Bronchial smooth muscle cell (primary cell): ENCODE measurements around the gene SLC38A7. TPM values are rescaled to one million over a fixed set of nuclear protein-coding genes. Genes with fewer than 3 reads are reported as not detected.

Experiments used
- total RNA-seq: library from RNA; depleted of rRNA; stranded (reverse); fragments of >200 nt; gene quantifications from 2 replicates; pipeline ENCODE4 v1.2.1, GENCODE V29; 2014

Gene SLC38A7, protein sequence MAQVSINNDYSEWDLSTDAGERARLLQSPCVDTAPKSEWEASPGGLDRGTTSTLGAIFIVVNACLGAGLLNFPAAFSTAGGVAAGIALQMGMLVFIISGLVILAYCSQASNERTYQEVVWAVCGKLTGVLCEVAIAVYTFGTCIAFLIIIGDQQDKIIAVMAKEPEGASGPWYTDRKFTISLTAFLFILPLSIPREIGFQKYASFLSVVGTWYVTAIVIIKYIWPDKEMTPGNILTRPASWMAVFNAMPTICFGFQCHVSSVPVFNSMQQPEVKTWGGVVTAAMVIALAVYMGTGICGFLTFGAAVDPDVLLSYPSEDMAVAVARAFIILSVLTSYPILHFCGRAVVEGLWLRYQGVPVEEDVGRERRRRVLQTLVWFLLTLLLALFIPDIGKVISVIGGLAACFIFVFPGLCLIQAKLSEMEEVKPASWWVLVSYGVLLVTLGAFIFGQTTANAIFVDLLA
- total RNA-seq = 27.6 and 32.2 TPM in 2 replicates

DNA sequence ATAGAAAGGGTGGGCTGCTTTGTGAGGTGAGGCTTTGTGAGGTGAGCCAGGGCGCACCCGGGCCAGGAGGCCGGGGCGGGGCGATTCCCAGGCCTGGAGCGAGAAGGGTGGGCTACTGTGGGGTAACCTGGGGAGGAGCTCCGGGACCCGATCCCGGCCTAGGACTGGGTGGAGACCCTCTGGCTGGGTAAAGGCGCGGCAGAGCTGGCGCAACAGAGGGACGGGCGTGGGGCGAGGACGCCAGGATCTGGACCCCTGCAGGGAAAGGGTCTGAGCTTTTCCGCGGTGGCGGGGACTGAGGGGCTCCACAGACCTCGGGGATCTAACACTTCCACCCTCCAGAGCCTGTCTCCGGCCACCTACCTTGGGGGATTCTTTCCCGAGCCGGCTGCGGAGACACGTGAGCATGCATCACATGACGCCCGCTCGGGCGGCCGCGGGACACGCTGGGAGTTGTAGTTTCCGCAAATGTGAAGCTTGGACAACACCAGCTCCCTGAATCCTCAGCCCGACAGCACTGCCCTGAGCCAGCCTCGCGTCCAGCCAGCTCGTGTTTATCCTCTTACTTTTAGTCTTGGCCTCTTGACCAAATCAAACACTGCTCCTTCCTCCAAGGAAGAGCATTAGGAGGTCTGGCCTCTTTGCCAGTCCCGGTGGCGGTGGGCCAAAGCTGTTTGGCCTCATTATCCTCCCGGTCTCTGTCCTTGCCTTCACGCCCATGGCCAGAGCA is at the start of gene SLC38A7:
Gene SLC38A7 (minus strand): TSS at position 417 of the 730 bp plus-strand sequence. CDS start 4,644 bp downstream, outside the sequence.

DNA sequence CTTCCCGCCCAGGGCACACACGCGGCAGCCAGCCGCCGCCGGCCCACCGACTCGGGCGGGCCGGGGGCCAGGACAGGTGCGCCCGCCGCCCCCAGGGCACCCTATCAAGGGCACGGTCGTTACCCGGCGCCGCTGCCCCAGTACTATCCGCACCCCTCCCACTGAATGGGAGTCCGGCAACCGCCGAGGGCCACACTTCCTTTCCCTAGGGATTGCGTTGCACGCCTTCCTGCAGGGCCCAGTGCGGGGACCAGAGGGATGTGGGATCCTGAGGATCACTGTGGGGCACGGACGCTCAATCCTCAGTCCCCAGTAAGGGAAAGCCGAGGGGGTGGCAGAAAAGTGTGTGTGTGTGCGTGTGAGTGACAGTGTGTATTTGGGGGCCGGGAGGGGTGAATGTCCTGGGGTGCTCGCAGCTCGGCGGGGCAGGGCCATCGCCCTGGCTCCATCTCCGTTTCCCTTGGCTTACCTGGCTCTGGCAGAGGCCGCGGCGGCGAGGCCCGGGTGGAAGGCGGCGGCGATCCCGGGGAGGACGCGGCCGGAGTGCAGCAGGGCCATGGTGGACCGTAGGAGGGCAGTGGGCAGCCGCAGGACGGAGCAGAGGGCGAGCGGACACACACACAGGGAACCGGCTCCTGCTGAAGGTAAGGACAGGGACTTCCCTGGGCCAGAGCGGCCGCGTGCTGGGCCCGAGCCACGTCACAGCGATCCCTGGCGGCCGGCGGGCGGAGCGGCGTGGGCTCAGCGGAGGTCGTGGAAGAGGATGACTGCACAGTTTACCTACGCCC is 49.3 kb upstream of the SLC38A7 start, which contains the start of gene GOT2:
Gene GOT2 (minus strand): TSS at position 646 of the 788 bp plus-strand sequence. CDS start 88 bp downstream, at position 558.

DNA sequence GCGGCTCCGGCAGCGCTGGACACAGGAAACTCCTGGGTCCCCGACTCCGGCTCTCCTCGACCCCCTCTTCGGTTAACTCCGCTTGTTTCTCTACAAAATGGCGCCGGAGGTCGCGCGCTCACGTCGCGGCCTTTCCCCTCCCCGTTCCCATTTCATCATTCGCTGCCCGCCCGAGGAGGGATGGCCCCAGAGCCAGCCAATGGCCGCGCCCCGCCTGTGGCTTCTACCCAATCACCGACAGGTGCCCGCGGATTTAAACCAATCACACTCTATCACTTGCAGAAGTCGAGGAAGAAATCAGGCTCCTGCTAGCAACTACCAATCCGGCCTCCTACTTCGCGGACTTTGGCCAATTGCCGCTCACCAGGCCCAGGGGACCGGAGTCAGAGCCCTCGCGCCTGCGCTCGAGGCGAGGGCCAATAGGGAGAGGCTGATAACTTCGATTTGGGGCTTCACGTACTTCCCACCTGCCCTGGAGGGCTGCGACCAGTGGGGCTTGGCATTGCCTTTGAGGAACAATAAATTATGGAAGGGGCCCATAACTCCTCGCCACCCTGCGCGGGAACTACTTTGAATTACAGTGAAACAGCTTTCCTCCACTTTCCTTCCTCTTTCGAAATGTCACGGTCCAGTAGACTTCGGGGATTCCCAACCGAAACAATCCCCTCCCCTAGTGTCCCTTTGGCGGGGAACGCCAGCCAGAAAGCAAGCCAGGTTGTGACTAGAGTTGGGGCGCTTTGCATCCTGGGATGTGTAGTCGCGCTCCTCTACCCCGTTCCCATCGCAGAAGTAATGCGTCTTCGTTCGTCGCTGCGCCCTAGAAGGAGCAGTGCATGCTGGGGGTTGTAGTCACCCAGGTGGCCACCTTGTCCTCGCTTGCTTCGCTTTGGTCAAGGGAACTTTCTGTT is 54.6 kb downstream of the SLC38A7 start, which contains the start of gene CNOT1:
Gene CNOT1 (minus strand): TSS at position 94 of the 908 bp plus-strand sequence. CDS start 30,489 bp downstream, outside the sequence.

Other genes starting within 250 kb of the SLC38A7 start
- 5.6 and 20.0 TPM in 2 replicates for gene NDRG4, start 184.6 kb downstream of the SLC38A7 start, total RNA-seq
- gene SETD6, start 169.3 kb downstream of the SLC38A7 start, total RNA-seq = 8.2 and 9.5 TPM in 2 replicates
- gene CNOT1, start 54.9 kb downstream of the SLC38A7 start, total RNA-seq = 106 and 121 TPM in 2 replicates
- 12.4 and 22.2 TPM in 2 replicates for gene GOT2, start 49.5 kb upstream of the SLC38A7 start, total RNA-seq